ENCODE measurements around the gene MORC4. TPM values are rescaled to one million over a fixed set of nuclear protein-coding genes. Genes with fewer than 3 reads are reported as not detected.

MORC4 gene
- total and polyA plus RNA-seq, 8 donors, result 1.3 to 33.8 (median 6.6) TPM

- H3K9me3 ChIP-seq, result no peaks in the 10 kb centered on the region
- no peak for DNase-seq
- peaks cover 3 to 37% (median 29%) of the 10 kb centered on the region in 4 donors for H3K36me3 ChIP-seq
- no peak overlapping the region for H3K4me3 ChIP-seq
- H3K27me3 ChIP-seq, result peaks cover 0 to 4% (median 0%) of the 10 kb centered on the region in 3 donors
- 41 to 63% (median 50%) methylated on average over 1 of the region's 1 CpG for WGBS, 5 donors
- no peak for TF ChIP-seq POLR2A (IDR thresholded peaks at IDR 0.05)
- TF ChIP-seq CTCF (IDR thresholded peaks at IDR 0.05), result no peak
- no peak for TF ChIP-seq POLR2AphosphoS5 (IDR thresholded peaks at IDR 0.05)
- TF ChIP-seq EP300 (IDR thresholded peaks at IDR 0.05), result no peak
- no peaks in the 10 kb centered on the region for H3K4me1 ChIP-seq
- no peak overlapping the region for H3K27ac ChIP-seq
- intact Hi-C loops (cut with DNase I; ENCODE audit: low total_unique reads), result no loop called here
Observed at GRCh38 chrX:106957856-106958255, 42.2 kb downstream of the MORC4 start.

- peaks cover 0 to 25% (median 18%) of the 10 kb centered on the region in 4 donors for H3K36me3 ChIP-seq
- peaks cover 0 to 4% (median 0%) of the 10 kb centered on the region in 3 donors for H3K27me3 ChIP-seq
- WGBS, 5 donors, result 19 to 64% (median 55%) methylated on average over 1 of the region's 1 CpG
- peaks cover 0 to 4% (median 0%) of the 10 kb centered on the region in 4 donors for H3K4me1 ChIP-seq
- no peaks in the 10 kb centered on the region for H3K9me3 ChIP-seq
- no peak for DNase-seq
- H3K4me3 ChIP-seq, result no peak overlapping the region
- intact Hi-C loops (cut with DNase I; ENCODE audit: low total_unique reads), result no loop called here
- TF ChIP-seq CTCF (IDR thresholded peaks at IDR 0.05) (no peak), POLR2A (IDR thresholded peaks at IDR 0.05) (no peak), EP300 (IDR thresholded peaks at IDR 0.05) (no peak), POLR2AphosphoS5 (IDR thresholded peaks at IDR 0.05) (no peak)
- H3K27ac ChIP-seq, result no peak overlapping the region
Observed at GRCh38 chrX:106955004-106955772, 44.8 kb downstream of the MORC4 start.

- WGBS, 5 donors, result 90 to 100% (median 92%) methylated on average over 4 of the region's 4 CpGs
- Histone ChIP-seq H3K27ac (no peak overlapping the region), H3K9me3 (no peaks in the 10 kb centered on the region), H3K4me3 (no peak overlapping the region), H3K4me1 (peaks cover 0 to 4% (median 0%) of the 10 kb centered on the region in 4 donors), H3K36me3 (peaks cover 0 to 25% (median 18%) of the 10 kb centered on the region in 4 donors), H3K27me3 (no peaks in the 10 kb centered on the region)
- intact Hi-C loops (cut with DNase I; ENCODE audit: low total_unique reads), result no loop called here
- no peak for DNase-seq
- TF ChIP-seq POLR2AphosphoS5 (IDR thresholded peaks at IDR 0.05) (no peak), CTCF (IDR thresholded peaks at IDR 0.05) (no peak), POLR2A (IDR thresholded peaks at IDR 0.05) (no peak), EP300 (IDR thresholded peaks at IDR 0.05) (no peak)
Observed at GRCh38 chrX:106954041-106954440, 46.0 kb downstream of the MORC4 start.

- Histone ChIP-seq H3K27me3 (no peaks in the 10 kb centered on the region), H3K36me3 (peaks cover 0 to 22% (median 16%) of the 10 kb centered on the region in 4 donors), H3K27ac (no peak overlapping the region), H3K9me3 (no peaks in the 10 kb centered on the region), H3K4me1 (peaks cover 0 to 4% (median 0%) of the 10 kb centered on the region in 4 donors), H3K4me3 (no peak overlapping the region)
- WGBS, 5 donors, result 8 to 44% (median 28%) methylated on average over 1 of the region's 1 CpG
- TF ChIP-seq POLR2A (IDR thresholded peaks at IDR 0.05) (no peak), POLR2AphosphoS5 (IDR thresholded peaks at IDR 0.05) (no peak), CTCF (IDR thresholded peaks at IDR 0.05) (peak in 3 of 7 experiments; percentile 11 to 24 (median 13)), EP300 (IDR thresholded peaks at IDR 0.05) (no peak)
- no peak for DNase-seq
- intact Hi-C loops (cut with DNase I; ENCODE audit: low total_unique reads), result no loop called here
Observed at GRCh38 chrX:106952988-106953387, 47.0 kb downstream of the MORC4 start.
